NCI-H82 treated with DMSO at 0.1 percent for 48 hours (cell line): ENCODE data around the gene IL32.
"Not testable (repeated sequence)": the region's sequence is repeated elsewhere in the genome, so short reads cannot be mapped to it uniquely, and the experiment has no call there.

Source experiments
- DNase-seq: peaks from one replicate; lab custom pipeline; 2025; ENCODE audit not compliant: unreplicated experiment; lab: John Stamatoyannopoulos, UW

IL32 gene

DNA sequence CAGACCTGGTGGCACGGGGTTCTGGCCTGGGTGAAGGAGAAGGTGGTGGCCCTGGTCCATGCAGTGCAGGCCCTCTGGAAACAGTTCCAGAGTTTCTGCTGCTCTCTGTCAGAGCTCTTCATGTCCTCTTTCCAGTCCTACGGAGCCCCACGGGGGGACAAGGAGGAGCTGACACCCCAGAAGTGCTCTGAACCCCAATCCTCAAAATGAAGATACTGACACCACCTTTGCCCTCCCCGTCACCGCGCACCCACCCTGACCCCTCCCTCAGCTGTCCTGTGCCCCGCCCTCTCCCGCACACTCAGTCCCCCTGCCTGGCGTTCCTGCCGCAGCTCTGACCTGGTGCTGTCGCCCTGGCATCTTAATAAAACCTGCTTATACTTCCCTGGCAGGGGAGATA, 3.7 kb downstream of the IL32 start:
- DNase-seq = not testable (repeated sequence)

DNA sequence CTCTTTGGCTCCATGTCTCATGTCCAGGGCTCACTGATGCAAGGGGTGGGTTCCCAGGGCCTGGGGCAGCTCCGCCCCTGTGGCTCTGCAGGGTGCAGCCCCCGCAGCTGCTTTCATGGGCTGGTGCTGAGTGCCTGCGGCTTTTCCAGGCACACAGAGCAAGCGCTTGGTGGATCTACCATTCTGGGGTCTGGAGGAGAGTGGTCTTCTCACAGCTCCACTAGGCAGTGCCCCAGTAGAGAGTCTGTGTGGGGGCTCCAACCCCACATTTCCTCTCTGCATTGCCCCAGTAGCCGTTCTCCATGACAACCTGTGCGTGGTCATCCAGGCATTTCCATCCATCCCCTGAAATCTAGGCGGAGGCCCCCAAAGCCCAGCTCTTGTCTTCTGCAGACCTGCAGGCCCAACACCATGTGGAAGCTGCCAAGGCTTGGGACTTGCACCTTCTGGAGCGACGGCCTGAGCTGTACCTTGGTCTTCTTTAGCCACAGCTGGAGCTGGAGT, 5.2 kb downstream of the IL32 start:
- no peak for DNase-seq

DNA sequence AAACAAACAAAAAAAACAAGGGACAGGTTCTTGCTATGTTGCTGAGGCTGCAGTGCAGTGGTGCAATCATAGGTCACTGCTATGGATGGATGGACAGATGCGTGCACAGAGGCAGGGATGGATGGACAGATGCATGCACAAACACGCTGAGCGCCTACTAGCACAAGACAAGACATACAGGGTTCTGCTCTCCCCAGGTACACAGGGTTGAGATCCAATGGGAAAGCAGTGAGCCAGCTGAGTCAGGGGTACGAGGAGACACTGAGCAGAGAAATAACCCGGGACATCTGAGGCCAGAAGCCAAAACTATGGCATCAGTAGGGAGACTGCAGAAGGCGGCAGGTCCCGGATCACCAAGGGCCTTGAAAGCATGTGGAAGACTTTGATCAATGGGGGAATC, 6.2 kb downstream of the IL32 start:
- no peak for DNase-seq

DNA sequence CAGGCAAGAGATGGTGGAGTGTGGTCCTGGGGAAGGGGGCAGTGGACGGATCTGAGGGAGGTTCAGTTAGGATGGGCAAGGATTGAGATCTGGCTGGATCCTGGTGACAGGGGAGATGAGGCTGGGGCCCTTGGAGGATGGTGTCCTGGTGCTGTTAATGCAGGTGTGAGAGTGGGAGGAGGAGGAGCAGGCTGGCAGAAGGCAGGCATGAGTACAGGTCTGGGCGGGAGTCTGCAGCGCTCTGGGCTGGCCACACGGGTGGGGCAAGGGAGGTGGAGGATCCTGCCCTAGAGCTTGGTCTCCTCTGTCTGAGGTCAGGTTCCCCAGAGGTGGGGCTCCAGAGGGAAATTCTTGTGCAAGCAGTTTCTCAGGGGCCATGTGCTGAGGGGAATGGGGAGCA, 6.7 kb downstream of the IL32 start:
- DNase-seq = not testable (repeated sequence)

DNA sequence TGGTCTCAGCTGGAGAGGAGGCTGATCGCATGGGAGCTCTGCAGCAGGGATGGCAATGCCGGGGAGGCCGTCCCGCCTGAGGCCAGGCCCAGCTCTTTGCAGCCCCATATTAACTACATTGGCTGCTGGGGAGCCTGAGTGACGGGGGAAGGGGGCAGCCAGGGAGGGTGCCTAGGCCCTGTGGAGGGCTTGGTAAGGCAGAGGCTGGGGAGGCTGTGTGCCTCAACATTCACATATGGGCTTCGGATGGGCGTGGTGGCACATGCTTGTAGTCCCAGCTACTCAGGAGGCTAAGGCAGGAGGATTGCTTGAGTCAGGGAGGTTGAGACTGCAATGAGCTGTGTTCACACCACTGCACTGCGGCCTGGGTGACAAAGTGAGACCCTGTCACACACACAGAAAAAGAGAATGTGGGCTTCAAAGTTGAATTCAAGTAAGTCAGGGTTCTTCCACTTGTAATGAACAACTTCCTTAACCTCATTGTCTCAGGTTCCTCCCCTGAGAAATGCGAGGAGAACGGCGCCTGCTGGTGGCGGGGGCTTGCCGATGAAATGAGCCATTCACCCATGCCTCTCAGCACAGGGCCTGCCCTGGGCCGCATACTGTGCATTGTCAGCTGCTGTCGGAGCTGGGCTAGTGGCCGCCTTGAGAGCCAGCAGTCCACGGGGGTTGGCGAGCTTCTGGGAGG, 7.3 kb downstream of the IL32 start:
- not testable (repeated sequence) for DNase-seq

DNA sequence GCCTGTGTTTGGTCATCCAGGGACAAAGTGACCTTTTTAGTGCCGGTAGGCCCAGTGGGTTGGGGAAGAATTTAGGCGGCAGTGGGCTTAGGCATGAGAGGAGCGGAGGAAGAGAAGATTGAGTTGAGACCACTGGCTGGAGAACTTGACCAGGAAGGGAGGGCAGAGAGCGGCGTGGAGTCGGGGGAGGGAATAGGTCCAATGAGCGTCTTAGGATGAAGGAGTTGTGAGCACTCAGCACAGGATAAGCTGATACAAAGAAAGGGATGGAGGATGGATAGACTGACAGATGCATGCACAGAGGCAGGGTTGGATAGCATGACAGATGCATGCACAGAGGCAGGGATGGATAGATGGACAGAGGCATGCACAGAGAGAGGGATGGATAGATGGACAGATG, 8.0 kb downstream of the IL32 start:
- no peak for DNase-seq

DNA sequence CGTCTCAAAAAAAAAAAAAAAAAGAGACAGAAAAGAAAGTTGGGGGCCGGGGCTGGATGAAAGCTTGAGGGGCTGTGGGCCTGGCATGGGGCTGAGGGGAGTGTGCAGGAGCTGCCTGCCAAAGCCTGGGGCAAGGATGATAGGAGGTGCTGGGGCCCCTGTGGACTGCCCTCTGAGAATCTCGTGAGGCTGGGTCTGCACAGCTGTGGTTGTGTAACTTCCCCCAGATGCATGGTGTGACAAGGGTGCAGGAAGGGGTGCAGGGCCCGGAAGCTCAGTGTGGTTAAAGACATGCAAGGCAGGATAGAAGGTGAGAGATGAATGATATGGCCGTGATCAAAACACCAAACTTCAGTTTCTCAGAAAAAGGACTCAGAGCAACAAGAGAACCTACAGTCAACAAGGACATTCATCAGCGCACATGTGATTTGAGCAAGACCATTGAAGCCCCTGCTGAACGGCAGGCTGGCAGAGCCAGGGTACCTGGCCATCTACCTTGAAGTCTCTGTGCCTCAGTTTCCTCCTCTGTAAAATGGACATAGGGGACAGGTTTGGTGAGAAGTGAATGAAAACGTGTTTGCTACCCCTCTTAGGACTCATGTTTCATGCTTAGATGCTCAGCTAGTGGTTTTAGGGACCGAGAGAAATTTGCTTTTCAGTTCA, 9.6 kb downstream of the IL32 start:
- no peak for DNase-seq

DNA sequence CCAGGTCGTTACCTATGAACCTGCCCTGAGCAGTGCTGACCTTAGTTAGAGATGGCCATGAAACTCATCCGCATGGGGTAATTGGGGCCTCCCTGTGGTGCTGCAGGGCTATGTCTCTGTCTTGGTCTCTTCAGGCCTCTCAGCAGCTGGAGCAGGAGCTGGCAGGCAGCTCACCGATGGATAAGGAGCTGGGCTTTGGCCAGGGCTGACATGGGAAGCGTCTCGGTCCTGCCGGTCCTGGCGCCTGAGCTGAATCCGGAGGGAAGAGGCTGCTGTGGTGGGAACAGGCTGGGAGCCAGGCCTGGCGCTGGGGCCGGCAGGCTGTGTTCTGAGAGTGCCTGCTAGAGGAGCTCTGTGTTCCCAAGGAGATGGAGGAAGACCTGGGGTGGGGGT, 10.1 kb downstream of the IL32 start:
- no peak for DNase-seq

DNA sequence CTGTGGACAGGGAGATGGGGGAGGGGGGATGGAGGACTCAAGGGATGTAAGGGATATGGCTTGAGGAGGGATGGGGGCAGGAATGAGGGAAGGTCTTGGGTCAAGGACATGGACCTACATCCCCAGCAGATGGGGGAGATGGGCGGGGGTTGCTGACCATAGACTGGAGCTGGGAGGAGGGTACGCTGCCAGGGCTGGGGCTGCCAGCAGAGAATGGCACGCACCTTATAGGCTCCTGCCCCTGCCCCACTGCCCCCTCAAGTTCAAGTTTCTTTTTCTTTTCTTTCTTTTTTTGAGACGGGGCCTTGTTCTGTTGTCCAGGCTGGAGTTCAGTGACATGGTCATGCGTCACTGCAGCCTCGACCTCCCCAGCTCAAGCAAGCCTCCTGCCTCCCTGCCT, 10.5 kb downstream of the IL32 start:
- not testable (repeated sequence) for DNase-seq

DNA sequence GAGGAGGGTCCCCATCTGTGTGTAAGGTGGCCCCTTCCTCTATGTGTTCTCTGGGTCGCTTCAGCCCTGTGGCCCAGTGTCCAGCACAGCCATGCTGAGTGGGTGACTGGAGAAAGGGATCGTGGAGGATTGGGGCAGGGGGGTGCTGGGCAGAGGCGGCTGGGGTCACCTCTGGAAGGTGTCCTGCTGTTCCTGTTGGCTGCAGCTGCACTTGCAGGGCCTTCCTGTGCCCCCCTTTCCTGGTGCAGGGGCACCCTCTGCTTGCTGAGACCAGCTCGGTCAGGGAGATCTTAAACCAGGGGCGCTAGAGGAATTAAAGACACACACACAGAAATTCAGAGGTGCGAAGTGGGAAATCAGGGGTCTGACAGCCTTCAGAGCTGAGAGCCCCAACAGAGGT, 11.1 kb downstream of the IL32 start:
- no peak for DNase-seq

DNA sequence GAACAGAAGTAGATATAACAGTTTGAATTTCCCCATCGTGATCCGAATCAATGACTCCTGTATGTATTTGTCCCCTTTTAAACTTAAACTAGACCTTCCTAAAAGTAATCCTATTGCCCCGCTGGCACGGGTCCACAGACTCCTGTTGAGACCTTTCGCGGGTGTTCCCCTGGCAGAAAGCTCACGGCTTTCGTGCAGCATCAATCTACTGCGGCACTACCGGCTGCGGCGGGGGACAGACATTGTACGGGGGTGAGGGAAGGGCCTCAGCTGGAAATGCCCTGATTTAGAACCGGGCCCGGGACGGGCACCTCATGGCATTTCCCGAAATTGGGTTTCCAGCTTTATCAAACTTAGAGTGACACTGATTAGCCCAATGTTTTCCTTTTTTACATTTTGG, 14.6 kb downstream of the IL32 start:
- DNase-seq = no peak

DNA sequence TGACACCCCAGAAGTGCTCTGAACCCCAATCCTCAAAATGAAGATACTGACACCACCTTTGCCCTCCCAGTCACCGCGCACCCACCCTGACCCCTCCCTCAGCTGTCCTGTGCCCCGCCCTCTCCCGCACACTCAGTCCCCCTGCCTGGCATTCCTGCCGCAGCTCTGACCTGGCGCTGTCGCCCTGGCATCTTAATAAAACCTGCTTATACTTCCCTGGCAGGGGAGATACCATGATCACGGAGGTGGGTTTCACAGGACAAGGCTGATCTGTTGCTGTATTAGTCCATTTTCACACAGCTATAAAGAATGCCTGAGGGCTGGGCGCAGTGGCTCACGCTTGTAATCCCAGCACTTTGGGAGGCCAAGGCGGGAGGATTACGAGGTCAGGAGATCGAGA, 16.5 kb downstream of the IL32 start:
- not testable (repeated sequence) for DNase-seq

DNA sequence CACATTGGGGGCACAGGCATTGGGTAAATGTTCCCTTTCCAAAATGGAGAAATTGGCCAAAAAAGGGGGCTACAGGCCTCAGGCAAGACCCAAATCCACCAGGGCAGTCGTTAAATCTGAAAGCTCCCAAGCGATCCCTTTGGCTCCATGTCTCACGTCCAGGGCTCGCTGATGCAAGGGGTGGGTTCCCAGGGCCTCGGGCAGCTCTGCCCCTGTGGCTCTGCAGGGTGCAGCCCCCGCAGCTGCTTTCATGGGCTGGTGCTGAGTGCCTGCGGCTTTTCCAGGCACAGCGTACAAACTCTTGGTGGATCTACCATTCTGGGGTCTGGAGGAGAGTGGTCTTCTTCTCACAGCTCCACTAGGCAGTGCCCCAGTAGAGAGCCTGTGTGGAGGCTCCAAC, 18.0 kb downstream of the IL32 start:
- DNase-seq = not testable (repeated sequence)

DNA sequence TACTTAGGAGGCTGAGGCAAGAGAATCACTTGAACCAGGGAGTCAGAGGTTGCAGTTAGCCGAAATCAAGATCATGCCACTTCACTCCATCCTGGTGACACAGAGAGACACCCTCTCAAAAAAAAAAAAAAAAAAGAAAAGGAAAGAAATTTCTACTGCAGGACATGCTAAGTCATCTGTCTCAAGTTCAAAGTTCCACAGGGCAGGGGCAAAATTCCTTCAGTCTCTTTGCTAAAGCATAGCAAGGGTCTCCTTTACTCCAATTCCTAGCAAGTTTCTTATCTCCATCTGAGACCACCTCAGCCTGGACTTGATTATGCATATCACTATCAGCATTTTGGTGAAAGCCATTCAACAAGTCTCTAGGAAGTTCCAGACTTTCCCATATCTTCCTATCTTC, 19.1 kb downstream of the IL32 start:
- no peak for DNase-seq

DNA sequence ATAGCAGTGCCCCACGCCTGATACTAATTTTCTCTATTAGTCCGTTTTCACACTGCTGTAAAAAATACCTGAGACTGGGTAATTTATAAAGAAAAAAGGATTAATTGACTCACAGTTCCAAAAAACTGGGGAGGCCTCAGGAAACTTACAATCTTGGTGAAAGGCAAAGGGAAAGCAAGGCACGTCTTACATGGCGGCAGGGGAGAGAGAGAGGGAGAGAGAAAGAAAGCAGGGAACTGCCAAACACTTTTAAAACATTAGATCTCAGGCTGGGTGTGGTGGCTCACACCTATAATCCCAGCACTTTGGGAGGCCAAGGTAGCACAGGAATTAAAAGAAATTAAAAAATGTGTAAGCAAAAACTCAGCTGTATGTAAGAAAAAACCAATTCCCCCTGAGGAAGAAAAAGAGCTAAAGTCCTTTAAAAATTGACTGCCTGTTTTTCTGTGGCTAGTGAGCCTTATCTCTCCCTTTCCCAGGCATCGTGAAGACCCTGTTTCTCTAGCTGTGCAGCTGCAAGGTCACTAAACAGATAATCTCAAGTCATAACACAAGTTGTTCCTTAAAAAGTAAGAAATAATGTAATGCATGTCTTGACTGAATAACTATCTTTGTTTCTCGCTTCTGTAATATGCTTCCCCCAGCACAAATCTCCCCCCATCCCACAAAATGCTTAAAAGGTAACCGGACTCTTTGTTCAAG, 19.7 kb downstream of the IL32 start:
- no peak for DNase-seq

DNA sequence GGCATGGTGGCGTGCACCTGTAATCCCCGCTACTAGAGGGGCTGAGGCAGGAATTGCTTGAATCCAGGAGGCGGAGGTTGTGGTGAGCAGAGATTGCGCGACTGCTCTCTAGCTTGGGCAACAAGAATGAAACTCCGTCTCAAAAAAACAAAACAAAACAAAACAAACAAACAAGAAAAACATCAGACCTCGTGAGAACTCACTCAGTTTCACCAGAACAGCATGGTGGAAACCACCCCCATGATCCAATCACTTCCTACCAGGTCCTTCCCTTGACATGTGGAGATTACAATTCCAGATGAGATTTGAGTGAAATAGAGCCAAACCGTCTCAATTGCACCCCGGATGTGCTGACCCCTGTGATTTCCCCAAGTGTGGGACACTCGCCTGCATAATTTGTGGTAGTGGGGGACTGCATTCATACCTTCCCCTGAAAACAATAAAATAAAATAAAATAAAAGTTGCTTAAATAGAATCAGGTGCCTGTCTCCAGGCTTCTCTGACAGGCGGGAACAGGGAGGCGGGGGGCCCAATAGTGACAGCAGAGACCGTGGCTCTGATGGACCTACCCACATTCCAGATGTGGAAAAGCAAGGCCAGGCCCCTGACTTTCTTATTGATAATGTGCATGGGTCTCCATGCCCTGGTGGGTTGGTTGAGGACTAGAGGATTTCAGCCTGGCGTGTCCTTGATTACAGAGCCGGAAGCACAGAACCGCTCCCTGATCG, 20.6 kb downstream of the IL32 start:
- no peak for DNase-seq

DNA sequence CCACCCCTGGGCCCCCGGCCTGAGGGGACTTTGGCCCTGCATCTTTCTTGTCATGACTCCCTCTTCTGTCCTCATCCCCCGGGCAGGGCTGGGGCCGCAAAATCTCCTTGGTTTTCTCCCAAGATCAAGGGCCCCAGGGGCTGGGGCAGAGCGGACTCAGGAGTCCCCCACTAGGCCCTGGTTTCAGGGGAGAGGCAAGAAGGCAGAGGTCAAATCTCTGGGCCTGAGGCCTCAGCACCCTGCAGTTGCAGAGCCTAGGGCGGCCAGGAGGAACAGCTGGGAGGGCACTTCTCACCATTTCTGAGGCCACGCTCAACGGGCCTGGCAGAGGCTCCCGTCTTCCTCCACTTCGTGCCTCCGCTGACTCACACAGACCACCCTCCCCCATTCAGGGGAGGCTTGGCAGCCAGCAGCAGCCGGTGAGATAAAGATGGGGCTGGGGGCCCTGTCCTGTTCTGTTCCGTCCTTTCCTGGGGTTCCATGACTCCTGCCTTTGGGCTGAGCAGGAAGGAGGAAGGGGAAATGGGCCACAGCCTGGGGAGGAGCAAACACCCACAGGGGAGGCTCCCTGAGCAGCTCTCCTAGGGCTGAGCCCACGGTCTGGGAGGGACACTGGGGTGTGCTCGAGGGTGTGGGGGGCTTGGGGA, 21.3 kb downstream of the IL32 start:
- no peak for DNase-seq

DNA sequence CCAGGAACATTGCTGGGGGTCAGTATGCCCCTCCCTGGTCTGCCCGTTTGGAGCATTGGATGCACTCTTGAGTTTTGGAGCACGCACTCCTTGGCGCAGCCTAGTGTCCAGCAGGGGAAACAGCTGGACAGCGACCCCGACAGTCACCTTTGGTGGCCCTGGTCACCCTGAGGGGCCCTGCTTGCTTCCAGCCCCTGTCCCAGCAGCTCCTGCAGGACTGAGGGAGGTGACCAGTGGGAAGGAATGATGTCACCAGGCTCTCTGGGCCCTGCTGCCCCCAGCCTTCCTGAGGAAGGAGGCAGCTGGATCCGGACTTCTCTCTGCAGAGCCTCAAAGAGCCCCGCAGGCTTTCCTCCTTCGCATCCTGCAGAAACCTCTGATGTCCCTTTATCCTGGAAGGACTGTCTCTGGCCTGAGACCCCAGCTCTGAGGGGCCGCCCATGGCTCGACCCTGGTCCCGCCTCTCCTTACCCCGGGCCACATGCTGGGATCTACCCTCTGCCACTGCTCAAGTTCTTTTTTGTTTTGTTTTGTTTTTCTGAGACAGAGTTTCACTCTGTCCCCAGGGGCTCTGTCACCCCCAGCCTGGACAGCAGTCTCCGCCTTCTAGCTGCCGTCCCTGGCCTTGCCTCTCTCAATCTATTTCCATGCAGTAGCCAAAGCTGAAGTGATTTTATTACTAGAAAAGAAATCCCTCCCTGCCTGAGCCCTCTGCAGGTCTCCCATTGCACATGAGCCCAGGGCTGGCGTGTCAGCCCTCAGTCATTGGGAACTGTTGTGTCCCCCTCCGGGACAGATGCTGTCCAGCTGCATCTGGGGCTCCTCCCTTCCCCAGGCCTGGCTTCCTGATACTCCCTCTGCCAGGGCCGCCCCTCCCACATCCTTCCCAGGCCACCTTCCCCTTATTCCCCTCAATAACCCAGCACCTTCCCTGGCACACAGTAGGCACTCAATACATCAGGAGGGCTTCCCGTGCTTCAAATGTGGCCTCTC, 22.1 kb downstream of the IL32 start:
- no peak for DNase-seq

DNA sequence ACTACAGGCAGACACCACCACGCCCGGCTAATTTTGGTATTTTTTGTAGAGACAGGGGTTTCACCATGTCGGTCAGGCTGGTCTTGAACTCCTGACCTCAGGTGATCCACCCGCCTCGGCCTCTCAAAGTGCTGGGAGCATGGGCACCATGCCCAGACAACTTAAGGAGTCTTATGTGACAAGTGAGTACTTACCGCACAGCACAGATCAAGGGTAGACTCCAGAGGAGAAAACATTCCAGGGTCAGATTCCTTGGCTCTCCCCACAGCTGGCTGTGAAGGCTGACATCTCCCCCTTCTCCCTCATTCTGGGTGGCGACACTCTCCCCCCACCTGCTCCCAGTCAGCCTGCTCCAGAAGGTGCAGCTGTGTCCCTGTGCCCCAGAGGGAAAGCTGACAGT, 23.0 kb downstream of the IL32 start:
- DNase-seq = no peak
